HS-27A (cell line): ENCODE data around the gene CARD8.
"Not testable (repeated sequence)": the region's sequence is repeated elsewhere in the genome, so short reads cannot be mapped to it uniquely, and the experiment has no call there.

ENCODE experiments used
- DNase-seq: peaks from one replicate; pipeline ENCODE4 v3.0.0-alpha.2; 2012; ENCODE audit warnings: low read depth, missing footprints

The CARD8 gene, protein sequence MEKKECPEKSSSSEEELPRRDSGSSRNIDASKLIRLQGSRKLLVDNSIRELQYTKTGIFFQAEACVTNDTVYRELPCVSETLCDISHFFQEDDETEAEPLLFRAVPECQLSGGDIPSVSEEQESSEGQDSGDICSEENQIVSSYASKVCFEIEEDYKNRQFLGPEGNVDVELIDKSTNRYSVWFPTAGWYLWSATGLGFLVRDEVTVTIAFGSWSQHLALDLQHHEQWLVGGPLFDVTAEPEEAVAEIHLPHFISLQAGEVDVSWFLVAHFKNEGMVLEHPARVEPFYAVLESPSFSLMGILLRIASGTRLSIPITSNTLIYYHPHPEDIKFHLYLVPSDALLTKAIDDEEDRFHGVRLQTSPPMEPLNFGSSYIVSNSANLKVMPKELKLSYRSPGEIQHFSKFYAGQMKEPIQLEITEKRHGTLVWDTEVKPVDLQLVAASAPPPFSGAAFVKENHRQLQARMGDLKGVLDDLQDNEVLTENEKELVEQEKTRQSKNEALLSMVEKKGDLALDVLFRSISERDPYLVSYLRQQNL

GRCh38 chr19:48255376-48256303 is at the start of gene CARD8:
Gene CARD8 (minus strand): TSS chr19:48255912. CDS start chr19:48241020, 14,892 bp downstream.
- peak; percentile 88 for DNase-seq

DNA sequence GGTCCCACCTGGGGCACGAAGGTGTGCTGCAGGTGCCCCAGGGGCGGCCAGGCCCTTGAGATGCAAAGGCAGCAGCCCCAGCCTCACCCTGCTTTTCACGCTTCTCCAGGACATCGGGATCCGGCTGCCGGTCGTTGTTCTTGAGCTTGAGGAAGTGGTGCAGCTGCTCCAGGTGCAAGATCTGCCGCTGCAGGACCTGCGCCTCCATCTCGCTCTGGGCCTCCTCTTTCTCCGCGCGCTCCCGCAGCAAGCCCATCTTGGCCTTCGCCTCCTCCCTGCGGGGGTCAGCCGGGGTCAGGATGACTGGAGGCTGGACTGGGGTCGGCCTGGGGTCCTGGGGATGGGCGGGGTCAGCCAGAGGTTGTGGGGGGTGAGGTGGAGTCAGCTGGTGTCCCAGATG is 48.2 kb upstream of the CARD8 start:
- DNase-seq, result no peak

GRCh38 chr19:48303367-48303766 is 47.7 kb upstream of the CARD8 start:
- DNase-seq, result no peak

DNA sequence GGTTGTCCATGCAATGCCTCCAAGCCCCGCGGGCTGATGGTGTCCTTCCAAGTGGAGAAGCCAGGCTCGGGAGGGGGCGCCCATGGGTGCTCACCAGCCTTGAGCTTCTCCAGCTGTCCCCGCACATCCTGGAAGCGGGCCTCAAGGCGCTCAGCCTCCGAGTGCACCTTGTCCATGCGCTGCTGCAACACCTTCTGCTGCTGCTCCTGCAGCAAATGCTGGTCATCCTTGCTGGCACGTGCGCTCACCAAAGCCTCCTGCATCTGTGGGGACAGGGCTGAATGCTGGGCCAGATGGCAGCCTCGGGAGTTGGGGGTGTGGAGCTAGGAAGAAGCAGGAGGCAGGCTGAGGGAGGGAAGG is 46.9 kb upstream of the CARD8 start:
- no peak for DNase-seq

DNA sequence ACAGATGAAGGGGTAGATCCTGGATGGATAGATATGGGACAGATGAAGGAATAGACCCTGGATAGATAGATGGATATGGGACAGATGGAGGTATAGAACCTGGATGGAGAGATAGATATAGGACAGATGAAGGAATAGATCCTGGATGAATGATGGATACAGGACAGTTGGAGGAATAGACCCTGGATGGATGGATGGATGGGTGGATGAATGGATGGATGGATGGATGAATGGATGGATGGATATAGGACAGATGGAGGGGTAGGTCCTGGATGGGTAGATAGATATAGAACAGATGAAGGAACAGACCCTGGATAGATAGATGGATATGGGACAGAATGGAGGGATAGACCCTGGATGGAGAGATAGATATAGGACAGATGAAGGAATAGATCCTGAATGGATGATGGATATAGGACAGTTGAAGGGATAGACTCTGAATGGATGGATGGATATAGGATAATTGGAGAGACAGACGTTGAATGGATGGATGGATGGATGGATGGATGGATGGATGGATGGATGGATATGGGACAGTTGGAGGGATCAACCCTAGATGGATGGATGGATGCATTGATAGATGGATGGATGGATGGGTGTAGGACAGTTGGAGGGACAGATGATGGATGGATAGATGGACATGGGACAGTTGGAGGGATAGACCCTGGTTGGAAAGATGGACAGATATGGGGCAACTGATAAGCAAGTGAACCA is 46.3 kb upstream of the CARD8 start:
- no peak for DNase-seq

- DNase-seq, result no peak
These were observed 42.3 kb upstream of the CARD8 start for GRCh38 chr19:48297975-48298374.

DNA sequence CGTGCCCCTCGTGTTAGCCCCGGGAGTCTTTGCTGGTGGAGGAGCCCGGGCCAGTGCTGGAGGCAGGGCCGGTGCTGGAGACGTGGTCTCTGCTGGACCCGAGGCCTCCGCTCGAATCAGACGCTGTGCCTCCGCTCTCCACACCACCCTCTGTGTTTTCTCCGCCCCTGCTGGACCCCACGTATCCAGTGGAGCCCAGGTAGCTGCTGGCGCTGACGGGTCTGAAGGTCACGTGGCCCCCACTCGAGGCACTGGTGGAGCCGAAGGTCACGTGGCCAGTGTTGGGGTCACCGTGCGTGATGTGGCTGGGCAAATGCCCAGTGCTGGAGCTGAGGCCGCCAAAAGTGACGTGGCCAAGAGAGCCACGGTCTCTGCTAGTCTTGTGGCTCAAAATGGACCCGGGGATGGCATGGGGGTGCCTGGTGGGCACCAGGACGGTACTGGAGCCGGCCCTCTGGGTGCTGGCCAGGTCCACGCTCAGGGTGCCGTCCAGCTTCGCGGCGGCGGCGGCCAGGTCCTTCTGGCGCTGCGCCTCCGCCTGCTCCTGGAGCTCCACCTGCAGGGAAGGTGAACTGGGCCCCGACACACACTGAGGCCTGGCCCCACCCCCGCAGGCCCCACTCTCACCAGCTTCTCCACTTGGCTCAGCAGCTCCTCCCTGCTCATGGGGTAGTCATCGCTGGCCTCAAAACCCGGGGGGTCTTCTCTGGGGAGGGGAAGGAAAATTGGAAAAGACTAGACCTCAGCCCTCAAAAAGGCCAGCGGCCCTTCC is 41.4 kb upstream of the CARD8 start:
- DNase-seq, result no peak

GRCh38 chr19:48295458-48295857 is 39.7 kb upstream of the CARD8 start:
- no peak for DNase-seq

DNA sequence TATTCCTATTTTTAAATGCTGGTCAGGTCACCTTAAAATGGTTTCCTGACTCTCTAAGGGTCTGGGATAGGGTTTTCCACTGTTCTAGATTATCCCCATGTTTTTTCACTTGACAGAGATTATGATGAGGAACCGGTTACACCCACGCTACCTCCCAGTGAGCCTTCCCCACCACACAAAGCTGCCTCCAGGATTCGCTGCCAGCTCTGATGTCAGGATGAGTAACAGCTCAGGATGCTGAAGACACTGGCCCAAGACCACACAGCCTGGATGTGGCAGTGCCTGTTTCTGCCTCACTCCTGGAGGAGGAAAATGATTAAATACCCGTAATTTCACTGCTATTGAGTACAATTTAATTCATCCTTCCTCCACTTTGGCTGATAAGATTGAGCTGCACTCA is 37.1 kb upstream of the CARD8 start:
- DNase-seq, result no peak

DNA sequence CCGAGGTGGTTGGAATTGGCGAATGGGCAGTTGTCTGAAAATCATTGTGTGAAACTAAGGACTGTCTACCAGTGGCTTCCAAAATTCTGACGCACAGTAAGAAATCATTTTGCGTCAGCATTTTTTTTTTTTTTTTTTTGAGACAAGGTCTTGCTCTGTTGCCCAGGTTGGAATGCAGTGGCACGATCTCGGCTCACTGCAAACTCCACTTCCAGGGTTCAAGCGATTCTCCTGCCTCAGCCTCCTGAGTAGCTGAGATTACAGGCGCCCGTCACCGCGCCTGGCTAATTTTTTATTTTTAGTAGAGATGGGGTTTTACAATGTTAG is 35.7 kb upstream of the CARD8 start:
- not testable (repeated sequence) for DNase-seq

GRCh38 chr19:48290771-48291488 is 35.2 kb upstream of the CARD8 start:
- DNase-seq, result peak; percentile 71

DNA sequence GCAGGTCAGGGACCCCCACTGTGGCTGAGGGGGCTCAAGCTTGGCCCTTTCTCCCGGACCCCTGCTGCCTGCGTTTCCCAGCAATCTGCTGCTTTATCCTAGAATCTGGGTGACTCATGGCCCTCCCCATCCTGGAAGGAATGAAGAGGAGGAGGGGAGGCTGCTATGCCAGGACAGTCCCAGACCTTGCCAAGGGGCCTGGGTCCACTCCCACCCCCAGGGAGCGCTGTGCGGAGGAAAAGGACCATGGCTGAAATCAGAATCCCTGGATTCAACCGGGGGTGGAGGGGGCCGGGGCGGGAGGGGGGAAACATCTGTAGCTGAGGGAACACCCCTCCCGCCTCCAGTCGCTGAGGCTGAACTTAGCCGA is 34.7 kb upstream of the CARD8 start:
- no peak for DNase-seq

DNA sequence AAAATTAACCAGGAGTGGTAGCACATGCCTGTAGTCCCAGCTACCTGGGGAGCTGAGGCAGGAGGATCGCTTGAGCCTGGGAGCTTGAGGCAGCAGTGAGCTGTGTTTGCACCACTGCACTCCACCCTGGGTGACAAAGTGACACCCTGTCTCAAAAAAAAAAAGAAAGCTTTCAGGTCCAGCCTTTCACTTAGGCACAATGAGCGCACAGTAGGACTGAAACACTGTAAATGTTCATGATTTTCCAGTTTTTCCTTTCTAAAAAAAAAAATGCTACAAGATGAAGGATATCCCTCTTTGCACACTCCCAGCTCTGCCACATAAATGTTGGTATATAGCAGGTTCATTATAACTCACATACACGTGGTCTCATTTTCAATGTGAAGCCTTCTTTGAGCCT is 32.0 kb upstream of the CARD8 start:
- DNase-seq, result no peak

GRCh38 chr19:48284896-48285295 is 29.2 kb upstream of the CARD8 start:
- DNase-seq, result no peak

DNA sequence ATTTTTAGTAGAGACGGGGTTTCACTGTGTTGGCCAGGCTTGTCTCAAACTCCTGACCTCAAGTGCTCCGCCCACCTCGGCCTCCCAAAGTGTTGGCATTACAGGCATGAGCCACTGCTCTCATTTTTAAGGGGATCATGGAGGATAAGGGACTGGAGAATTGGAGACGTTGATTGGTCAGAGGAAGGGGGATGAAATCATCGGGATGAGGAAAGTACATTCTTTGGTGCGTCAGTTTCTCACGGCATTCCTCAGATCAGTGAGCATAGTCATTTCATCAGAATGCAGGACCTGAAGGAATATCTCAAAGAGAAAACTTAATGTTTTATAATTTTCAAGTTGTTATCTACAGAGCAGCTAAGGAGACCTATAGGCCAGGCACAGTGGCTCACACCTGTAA is 28.2 kb upstream of the CARD8 start:
- DNase-seq, result peak; percentile 94

DNA sequence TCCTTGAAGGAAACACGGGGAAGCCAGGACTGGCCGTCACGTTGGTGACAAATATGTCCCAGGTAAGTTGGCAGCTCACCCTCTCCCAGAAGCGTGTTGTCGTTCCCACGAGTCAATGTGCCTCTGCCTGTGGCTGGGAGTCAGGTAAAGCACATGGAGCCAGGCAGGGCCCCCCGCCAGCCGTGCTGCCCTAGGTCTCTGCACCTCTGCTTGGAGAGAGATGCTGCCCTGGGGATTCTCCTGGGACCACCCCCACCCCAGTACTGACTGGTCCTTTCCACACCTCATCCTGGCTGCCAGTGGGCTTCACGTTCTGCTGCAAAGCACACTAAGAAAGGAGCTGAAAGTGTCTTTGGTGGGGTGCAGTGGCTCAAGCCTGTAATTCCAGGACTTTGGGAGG is 24.0 kb upstream of the CARD8 start:
- DNase-seq, result no peak

- DNase-seq, result no peak
These were observed 19.2 kb upstream of the CARD8 start for GRCh38 chr19:48274938-48275337.

DNA sequence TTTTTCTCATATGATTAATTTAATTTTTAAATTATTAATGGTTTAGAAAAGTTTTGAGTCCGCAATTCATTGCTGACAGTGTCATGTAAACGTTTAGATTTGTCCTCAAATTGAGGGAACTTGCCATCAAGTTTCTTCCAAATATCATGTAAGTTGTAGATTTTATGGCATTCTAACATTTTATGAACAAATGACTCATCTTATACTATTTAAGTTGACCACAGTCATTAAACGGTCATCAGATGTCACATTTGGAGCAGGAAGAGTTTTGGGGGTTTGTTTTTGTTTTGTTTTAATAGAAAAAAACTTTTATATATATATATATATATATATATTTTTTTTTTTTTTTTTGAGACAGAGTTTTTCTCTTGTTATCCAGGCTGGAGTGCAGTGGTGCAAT is 18.5 kb upstream of the CARD8 start:
- DNase-seq, result no peak

DNA sequence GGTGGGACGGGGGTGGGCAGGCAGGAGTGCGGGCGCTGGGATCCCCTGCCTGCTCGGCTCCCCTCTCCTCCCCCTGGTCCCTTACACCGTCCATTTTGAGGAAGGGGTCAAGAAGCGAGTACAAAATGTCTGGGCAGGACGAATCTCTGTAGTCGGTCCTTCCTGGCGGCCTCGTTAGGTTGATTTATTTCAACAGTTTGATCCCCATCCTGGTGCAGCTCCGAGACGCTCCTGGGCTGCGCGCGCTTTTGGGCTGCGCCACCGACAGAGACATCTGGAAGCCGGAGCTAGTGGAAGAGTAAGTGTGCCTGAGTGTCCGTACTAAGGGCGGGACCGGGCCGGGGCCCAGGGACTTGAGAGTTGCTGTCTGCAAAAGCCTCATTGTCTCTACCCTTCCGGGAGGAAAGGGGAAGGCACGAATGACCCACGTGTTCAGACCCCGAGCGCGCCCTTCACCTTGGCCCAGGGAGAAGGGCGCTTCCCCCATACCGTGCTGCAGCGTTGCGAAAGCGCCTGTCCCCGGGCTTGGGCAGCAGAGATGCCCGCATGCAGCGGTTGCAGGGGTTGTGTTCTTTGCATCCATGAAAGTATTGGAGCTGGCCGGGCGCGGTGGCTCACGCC is 15.9 kb upstream of the CARD8 start:
- no peak for DNase-seq

- not testable (repeated sequence) for DNase-seq
These were observed 13.9 kb upstream of the CARD8 start for GRCh38 chr19:48269617-48270026.

- DNase-seq, result not testable (repeated sequence)
These were observed 9.6 kb upstream of the CARD8 start for GRCh38 chr19:48265326-48265725.
